Mesendoderm (in vitro differentiated cells): ENCODE measurements around the gene SURF2.
A peak's percentile ranks its signal among the peaks of the same experiment; 100 is the strongest.
"Not testable (repeated sequence)": the region's sequence is repeated elsewhere in the genome, so short reads cannot be mapped to it uniquely, and the experiment has no call there.

ENCODE experiments used
- DNase-seq: peaks from one replicate; pipeline ENCODE4 v3.0.0; 2013
- H2AK5ac ChIP-seq: 2 replicates; pipeline ENCODE4 v1.6.1; 2013; ENCODE audit warnings: low read length, inconsistent platforms
- H2BK120ac ChIP-seq: 2 replicates; pipeline ENCODE4 v1.6.1; 2013; ENCODE audit warnings: low read depth, mild to moderate bottlenecking, low read length, moderate library complexity, mixed read lengths
- H2BK15ac ChIP-seq: replicated peaks from 2 replicates; pipeline ENCODE4 v1.6.1; 2013; ENCODE audit warnings: low read depth, mild to moderate bottlenecking, moderate library complexity
- H2BK5ac ChIP-seq: 2 replicates; pipeline ENCODE4 v1.6.1; 2013; ENCODE audit warnings: low read length, inconsistent platforms
- H3K18ac ChIP-seq: 2 replicates; pipeline ENCODE4 v1.6.1; 2013; ENCODE audit warnings: mild to moderate bottlenecking, low read length, mixed read lengths
- H3K23ac ChIP-seq: one replicate; pipeline ENCODE4 v1.6.1; 2013; ENCODE audit warnings: low read length
- H3K27ac ChIP-seq: 2 replicates; pipeline ENCODE4 v1.5.1; 2013; ENCODE audit warnings: low read depth, mild to moderate bottlenecking, inconsistent platforms, low read length, moderate library complexity
- H3K27me3 ChIP-seq: 2 replicates; pipeline ENCODE4 v1.6.1; 2013; ENCODE audit warnings: low read length, control low read depth, mild to moderate bottlenecking, inconsistent platforms; ENCODE audit not compliant: insufficient read depth, poor library complexity
- H3K36me3 ChIP-seq: 2 replicates; pipeline ENCODE4 v1.6.1; 2013; ENCODE audit warnings: low read length, inconsistent platforms; ENCODE audit not compliant: control insufficient read depth, insufficient read depth
- H3K4ac ChIP-seq: one replicate; pipeline ENCODE4 v1.6.1; 2013; ENCODE audit warnings: low read depth, mild to moderate bottlenecking, low read length, moderate library complexity
- H3K4me1 ChIP-seq: 2 replicates; pipeline ENCODE4 v1.6.1; 2013; ENCODE audit warnings: low read depth, low read length, inconsistent platforms; ENCODE audit not compliant: control insufficient read depth
- H3K4me2 ChIP-seq: 2 replicates; pipeline ENCODE4 v1.6.1; 2013; ENCODE audit warnings: low read length
- H3K4me3 ChIP-seq: 2 replicates; pipeline ENCODE4 v1.5.1; 2013; ENCODE audit warnings: mild to moderate bottlenecking, low read length
- H3K56ac ChIP-seq: one replicate; pipeline ENCODE4 v1.6.1; 2013; ENCODE audit warnings: low read length
- H3K79me1 ChIP-seq: 2 replicates; pipeline ENCODE4 v1.6.1; 2013; ENCODE audit warnings: low read length, inconsistent platforms
- H3K79me2 ChIP-seq: 2 replicates; pipeline ENCODE4 v1.6.1; 2013; ENCODE audit warnings: mild to moderate bottlenecking, low read length; ENCODE audit not compliant: control insufficient read depth, insufficient read depth
- H3K9ac ChIP-seq: 2 replicates; pipeline ENCODE4 v1.6.1; 2013; ENCODE audit warnings: low read length, inconsistent platforms
- H4K5ac ChIP-seq: one replicate; pipeline ENCODE4 v1.6.1; 2013; ENCODE audit warnings: low read length
- H4K8ac ChIP-seq: one replicate; pipeline ENCODE4 v1.6.1; 2013; ENCODE audit warnings: low read depth, mild to moderate bottlenecking, control low read depth, low read length, moderate library complexity
- WGBS: extraction: QIAGEN DNeasy Blood & Tissue Kit; methylation state at CpG from one replicate; pipeline ENCODE4 v1.1.7; 2013; ENCODE audit warnings: low lambda C conversion rate, missing lambda C conversion rate; ENCODE audit not compliant: insufficient coverage; ENCODE audit errors: extremely low coverage; 5-methylcytosine and 5-hydroxymethylcytosine counted together

The SURF2 gene

GRCh38 chr9:133327834-133328484 is 28.4 kb upstream of the SURF2 start:
- DNase-seq = no peak
- no CpG with 5 or more reads among the region's 10 CpGs for WGBS
- no peak overlapping the region for H3K9ac ChIP-seq
- no peaks in the 10 kb centered on the region for H3K4me1 ChIP-seq
- H3K36me3 ChIP-seq = peaks cover 2% of the 10 kb centered on the region
- H3K4ac ChIP-seq = no peak overlapping the region
- no peak overlapping the region for H2BK120ac ChIP-seq
- no peaks in the 10 kb centered on the region for H3K79me1 ChIP-seq
- no peak overlapping the region for H2AK5ac ChIP-seq
- no peak overlapping the region for H3K27ac ChIP-seq
- H3K4me3 ChIP-seq = no peak overlapping the region
- no peak overlapping the region for H4K8ac ChIP-seq
- no peak overlapping the region for H3K56ac ChIP-seq
- no peak overlapping the region for H3K18ac ChIP-seq
- no peak overlapping the region for H4K5ac ChIP-seq
- H3K23ac ChIP-seq = no peak overlapping the region
- H3K4me2 ChIP-seq = no peak overlapping the region
- H2BK5ac ChIP-seq = no peak overlapping the region
- no peak overlapping the region for H2BK15ac ChIP-seq
- no peaks in the 10 kb centered on the region for H3K27me3 ChIP-seq
- H3K79me2 ChIP-seq = no peaks in the 10 kb centered on the region

GRCh38 chr9:133329306-133330156 is 26.8 kb upstream of the SURF2 start:
- H3K4me3 ChIP-seq, H3K23ac ChIP-seq, H4K8ac ChIP-seq, H3K4me2 ChIP-seq, H2BK15ac ChIP-seq, H3K79me1 ChIP-seq, H3K27me3 ChIP-seq, H2AK5ac ChIP-seq, H2BK120ac ChIP-seq, H2BK5ac ChIP-seq, H3K9ac ChIP-seq, H3K4me1 ChIP-seq, H4K5ac ChIP-seq, H3K79me2 ChIP-seq, H3K27ac ChIP-seq, H3K18ac ChIP-seq, H3K4ac ChIP-seq, H3K56ac ChIP-seq, H3K36me3 ChIP-seq: not testable (repeated sequence)
- WGBS = no CpG with 5 or more reads among the region's 21 CpGs
- DNase-seq = peak; percentile 53

- H3K4me3 ChIP-seq = no peak overlapping the region
- no peak overlapping the region for H2BK5ac ChIP-seq
- no peak overlapping the region for H2AK5ac ChIP-seq
- H3K27me3 ChIP-seq = no peaks in the 10 kb centered on the region
- no peak overlapping the region for H3K27ac ChIP-seq
- H3K18ac ChIP-seq = no peak overlapping the region
- no peak overlapping the region for H3K4me2 ChIP-seq
- peaks cover 9% of the 10 kb centered on the region for H3K36me3 ChIP-seq
- H3K56ac ChIP-seq = no peak overlapping the region
- H4K8ac ChIP-seq = no peak overlapping the region
- H2BK15ac ChIP-seq = no peak overlapping the region
- H3K79me2 ChIP-seq = peaks cover 14% of the 10 kb centered on the region
- H3K9ac ChIP-seq = no peak overlapping the region
- no CpG with 5 or more reads among the region's 19 CpGs for WGBS
- peaks cover 5% of the 10 kb centered on the region for H3K4me1 ChIP-seq
- no peak overlapping the region for H4K5ac ChIP-seq
- no peak overlapping the region for H2BK120ac ChIP-seq
- H3K4ac ChIP-seq = no peak overlapping the region
- H3K23ac ChIP-seq = no peak overlapping the region
- DNase-seq = no peak
- peaks cover 10% of the 10 kb centered on the region for H3K79me1 ChIP-seq
Measured at GRCh38 chr9:133331221-133331620, 25.1 kb upstream of the SURF2 start.

- Histone ChIP-seq H4K8ac (no peak overlapping the region), H3K4me3 (no peak overlapping the region), H3K27ac (no peak overlapping the region), H3K56ac (no peak overlapping the region), H3K27me3 (no peaks in the 10 kb centered on the region), H3K23ac (no peak overlapping the region), H3K4me1 (peaks cover 5% of the 10 kb centered on the region), H2BK5ac (no peak overlapping the region), H3K36me3 (peaks cover 9% of the 10 kb centered on the region), H3K18ac (no peak overlapping the region), H3K79me2 (peaks cover 14% of the 10 kb centered on the region), H2BK120ac (no peak overlapping the region), H3K79me1 (peaks cover 10% of the 10 kb centered on the region), H4K5ac (no peak overlapping the region), H2BK15ac (no peak overlapping the region), H3K4ac (no peak overlapping the region), H2AK5ac (no peak overlapping the region), H3K4me2 (no peak overlapping the region), H3K9ac (no peak overlapping the region)
- DNase-seq = no peak
- no CpG with 5 or more reads among the region's 57 CpGs for WGBS
Measured at GRCh38 chr9:133331641-133332380, 24.5 kb upstream of the SURF2 start.

- no peak overlapping the region for H3K18ac ChIP-seq
- WGBS = no CpG with 5 or more reads among the region's 20 CpGs
- no peaks in the 10 kb centered on the region for H3K27me3 ChIP-seq
- H3K4me3 ChIP-seq = no peak overlapping the region
- no peak overlapping the region for H4K8ac ChIP-seq
- no peak overlapping the region for H3K23ac ChIP-seq
- H4K5ac ChIP-seq = no peak overlapping the region
- peaks cover 5% of the 10 kb centered on the region for H3K4me1 ChIP-seq
- H3K4me2 ChIP-seq = no peak overlapping the region
- no peak for DNase-seq
- H2BK5ac ChIP-seq = no peak overlapping the region
- no peak overlapping the region for H2BK15ac ChIP-seq
- H3K9ac ChIP-seq = no peak overlapping the region
- H3K36me3 ChIP-seq = peaks cover 9% of the 10 kb centered on the region
- H2BK120ac ChIP-seq = no peak overlapping the region
- peaks cover 14% of the 10 kb centered on the region for H3K79me2 ChIP-seq
- peaks cover 10% of the 10 kb centered on the region for H3K79me1 ChIP-seq
- H3K56ac ChIP-seq = no peak overlapping the region
- H3K4ac ChIP-seq = no peak overlapping the region
- no peak overlapping the region for H2AK5ac ChIP-seq
- H3K27ac ChIP-seq = no peak overlapping the region
Measured at GRCh38 chr9:133332381-133332730, 24.0 kb upstream of the SURF2 start.
